SK-N-SH (cell line): ENCODE data around the gene VANGL1.

Source experiments
- ELF1 ChIP-seq: IDR thresholded peaks from 2 replicates; pipeline ENCODE4 v1.4.0; 2012
- EP300 ChIP-seq, 2 experiments: IDR thresholded peaks; 2 replicates each; pipeline versions ENCODE4 v1.4.0 to v1.6.1; 2012; ENCODE audit warnings: borderline replicate concordance in 1 of 2, low read depth in 1 of 2, low read length in 1 of 2
- EZH2phosphoT487 ChIP-seq: fragments of 200-600 bp; sonication (generic); IDR thresholded peaks from 2 replicates; pipeline ENCODE4 v1.6.1; 2017; ENCODE audit warnings: low read depth, mixed run types, mild to moderate bottlenecking, antibody characterized with exemption, moderate library complexity, borderline replicate concordance
- GABPA ChIP-seq: IDR thresholded peaks from 2 replicates; pipeline ENCODE4 v1.4.0; 2012; ENCODE audit warnings: low read depth, mild to moderate bottlenecking
- GATA2 ChIP-seq: sonication (generic); formaldehyde crosslinking; IDR thresholded peaks from 2 replicates; pipeline ENCODE4 v1.5.0; 2020; ENCODE audit warnings: mild to moderate bottlenecking, missing genetic modification reagents
- NFIC ChIP-seq: IDR thresholded peaks from 2 replicates; pipeline ENCODE4 v1.4.0; 2012; ENCODE audit warnings: borderline replicate concordance
- POLR2AphosphoS5 ChIP-seq: IDR thresholded peaks from 2 replicates; pipeline ENCODE4 v1.6.1; 2012; ENCODE audit warnings: low read depth, low read length
- RAD21 ChIP-seq: IDR thresholded peaks from 2 replicates; pipeline ENCODE4 v1.6.1; 2012; ENCODE audit warnings: mild to moderate bottlenecking, low read length
- RXRA ChIP-seq: IDR thresholded peaks from 2 replicates; pipeline ENCODE4 v1.4.0; 2012; ENCODE audit warnings: low read depth, mild to moderate bottlenecking, borderline replicate concordance
- TAF1 ChIP-seq: IDR thresholded peaks from 2 replicates; pipeline ENCODE4 v1.6.1; 2012; ENCODE audit warnings: low read depth, mild to moderate bottlenecking, low read length, moderate library complexity, borderline replicate concordance
- YY1 ChIP-seq: IDR thresholded peaks from 2 replicates; pipeline ENCODE4 v1.4.0; 2012; ENCODE audit warnings: low read depth, mild to moderate bottlenecking
- TF ChIP-seq, protein P1 (sequence below): fragments of 200-600 bp; sonication (generic); IDR thresholded peaks from 2 replicates; pipeline ENCODE4 v1.6.1; 2017; ENCODE audit warnings: antibody characterized with exemption, mild to moderate bottlenecking, moderate library complexity
- TF ChIP-seq, protein P2 (sequence below): IDR thresholded peaks from 2 replicates; pipeline ENCODE4 v1.4.0; 2012; ENCODE audit warnings: low read depth, borderline replicate concordance
- TF ChIP-seq, protein P3 (sequence below): IDR thresholded peaks from 2 replicates; pipeline ENCODE4 v1.4.0; 2012; ENCODE audit warnings: low read depth

DNA sequence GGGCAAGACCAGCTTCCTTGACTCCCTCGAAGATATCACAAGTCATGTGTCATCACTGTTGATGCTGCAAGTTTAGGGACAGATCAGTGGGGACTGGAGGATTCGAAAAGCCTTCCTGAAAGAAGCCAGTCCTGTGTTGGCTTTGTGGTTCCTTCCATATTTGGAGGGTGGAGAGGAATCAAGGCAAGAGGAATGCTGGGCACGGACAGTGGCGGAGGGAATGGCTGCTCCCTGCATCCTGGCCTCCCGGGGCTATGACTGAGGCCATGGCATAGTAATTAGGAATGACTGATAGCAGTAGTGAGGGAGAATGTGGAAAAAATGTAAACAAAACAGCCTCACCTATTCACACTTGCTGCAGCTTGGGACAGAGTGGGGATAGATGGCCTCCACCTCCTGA is 36.4 kb downstream of the VANGL1 start:
- TF ChIP-seq, protein P1, sequence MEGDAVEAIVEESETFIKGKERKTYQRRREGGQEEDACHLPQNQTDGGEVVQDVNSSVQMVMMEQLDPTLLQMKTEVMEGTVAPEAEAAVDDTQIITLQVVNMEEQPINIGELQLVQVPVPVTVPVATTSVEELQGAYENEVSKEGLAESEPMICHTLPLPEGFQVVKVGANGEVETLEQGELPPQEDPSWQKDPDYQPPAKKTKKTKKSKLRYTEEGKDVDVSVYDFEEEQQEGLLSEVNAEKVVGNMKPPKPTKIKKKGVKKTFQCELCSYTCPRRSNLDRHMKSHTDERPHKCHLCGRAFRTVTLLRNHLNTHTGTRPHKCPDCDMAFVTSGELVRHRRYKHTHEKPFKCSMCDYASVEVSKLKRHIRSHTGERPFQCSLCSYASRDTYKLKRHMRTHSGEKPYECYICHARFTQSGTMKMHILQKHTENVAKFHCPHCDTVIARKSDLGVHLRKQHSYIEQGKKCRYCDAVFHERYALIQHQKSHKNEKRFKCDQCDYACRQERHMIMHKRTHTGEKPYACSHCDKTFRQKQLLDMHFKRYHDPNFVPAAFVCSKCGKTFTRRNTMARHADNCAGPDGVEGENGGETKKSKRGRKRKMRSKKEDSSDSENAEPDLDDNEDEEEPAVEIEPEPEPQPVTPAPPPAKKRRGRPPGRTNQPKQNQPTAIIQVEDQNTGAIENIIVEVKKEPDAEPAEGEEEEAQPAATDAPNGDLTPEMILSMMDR, result no peak
- TF ChIP-seq, protein P2, sequence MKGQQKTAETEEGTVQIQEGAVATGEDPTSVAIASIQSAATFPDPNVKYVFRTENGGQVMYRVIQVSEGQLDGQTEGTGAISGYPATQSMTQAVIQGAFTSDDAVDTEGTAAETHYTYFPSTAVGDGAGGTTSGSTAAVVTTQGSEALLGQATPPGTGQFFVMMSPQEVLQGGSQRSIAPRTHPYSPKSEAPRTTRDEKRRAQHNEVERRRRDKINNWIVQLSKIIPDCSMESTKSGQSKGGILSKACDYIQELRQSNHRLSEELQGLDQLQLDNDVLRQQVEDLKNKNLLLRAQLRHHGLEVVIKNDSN, result no peak
- TF ChIP-seq POLR2AphosphoS5 (no peak), NFIC (no peak), EZH2phosphoT487 (no peak), GABPA (no peak), RXRA (no peak), RAD21 (no peak), TAF1 (no peak), YY1 (no peak), ELF1 (no peak), GATA2 (CRISPR knock-in tag) (no peak), EP300 (IDR thresholded peaks at IDR 0.05; ENCODE audit: borderline replicate concordance in 1 of 2, low read depth in 1 of 2, low read length in 1 of 2) (no peak)
- TF ChIP-seq, protein P3, sequence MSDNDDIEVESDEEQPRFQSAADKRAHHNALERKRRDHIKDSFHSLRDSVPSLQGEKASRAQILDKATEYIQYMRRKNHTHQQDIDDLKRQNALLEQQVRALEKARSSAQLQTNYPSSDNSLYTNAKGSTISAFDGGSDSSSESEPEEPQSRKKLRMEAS, result no peak
